ENCODE measurements around the gene PRDM15.

DNA sequence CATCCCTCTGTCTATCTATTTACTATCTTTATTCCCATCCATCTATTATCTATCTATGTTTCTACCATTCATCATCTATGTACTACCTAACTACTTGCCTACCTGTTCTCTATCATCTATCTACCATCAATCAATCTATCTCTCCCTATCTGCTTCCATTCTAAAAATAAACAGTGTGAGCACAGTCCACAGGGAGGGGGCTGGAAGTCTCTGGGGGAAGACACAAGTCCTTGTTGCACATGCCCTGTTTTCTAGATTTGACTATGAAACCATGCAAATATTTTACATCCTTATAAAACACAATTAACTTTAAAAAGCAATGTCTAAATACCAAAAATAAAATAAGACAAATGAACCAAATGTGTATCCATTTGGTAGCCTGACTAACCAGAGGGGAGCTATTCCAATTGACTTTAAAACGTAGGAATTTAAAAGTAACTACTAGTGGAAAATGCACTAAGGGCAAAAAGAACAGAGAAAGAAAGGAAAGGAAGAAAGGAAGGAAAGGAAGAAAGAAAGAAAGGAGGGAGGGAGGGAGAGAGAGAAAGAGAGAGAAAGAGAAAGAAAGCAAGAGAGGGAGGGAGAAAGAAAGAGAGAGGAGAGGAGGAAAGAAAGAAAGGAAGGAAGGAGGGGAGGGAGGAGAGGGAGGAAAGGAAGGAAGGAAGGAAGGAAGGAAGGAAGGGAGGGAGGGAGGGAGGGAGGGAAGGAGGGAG lies 98.7 kb downstream of the PRDM15 start:
- TF ChIP-seq, protein P1, sequence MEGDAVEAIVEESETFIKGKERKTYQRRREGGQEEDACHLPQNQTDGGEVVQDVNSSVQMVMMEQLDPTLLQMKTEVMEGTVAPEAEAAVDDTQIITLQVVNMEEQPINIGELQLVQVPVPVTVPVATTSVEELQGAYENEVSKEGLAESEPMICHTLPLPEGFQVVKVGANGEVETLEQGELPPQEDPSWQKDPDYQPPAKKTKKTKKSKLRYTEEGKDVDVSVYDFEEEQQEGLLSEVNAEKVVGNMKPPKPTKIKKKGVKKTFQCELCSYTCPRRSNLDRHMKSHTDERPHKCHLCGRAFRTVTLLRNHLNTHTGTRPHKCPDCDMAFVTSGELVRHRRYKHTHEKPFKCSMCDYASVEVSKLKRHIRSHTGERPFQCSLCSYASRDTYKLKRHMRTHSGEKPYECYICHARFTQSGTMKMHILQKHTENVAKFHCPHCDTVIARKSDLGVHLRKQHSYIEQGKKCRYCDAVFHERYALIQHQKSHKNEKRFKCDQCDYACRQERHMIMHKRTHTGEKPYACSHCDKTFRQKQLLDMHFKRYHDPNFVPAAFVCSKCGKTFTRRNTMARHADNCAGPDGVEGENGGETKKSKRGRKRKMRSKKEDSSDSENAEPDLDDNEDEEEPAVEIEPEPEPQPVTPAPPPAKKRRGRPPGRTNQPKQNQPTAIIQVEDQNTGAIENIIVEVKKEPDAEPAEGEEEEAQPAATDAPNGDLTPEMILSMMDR (IDR thresholded peaks at IDR 0.05; ENCODE audit: low read depth, low read length) = no peak
- TF ChIP-seq EZH2phosphoT487 (IDR thresholded peaks at IDR 0.05; ENCODE audit: low read depth) = no peak

Data from OCI-LY3 (cell line).